Heart left ventricle (tissue), 13 donors: Measurements from ENCODE around the gene MTMR2.

ENCODE experiments used
- CTCF ChIP-seq, 12 donors: fragments of 200-600 bp; sonication (generic) in 4 of 12; IDR thresholded peaks; one replicate each; pipeline versions ENCODE4 v1.5.0 to v1.8.0; 2018 to 2022; ENCODE audit warnings: antibody characterized with exemption in 12 of 12, mild to moderate bottlenecking in 5 of 12
- POLR2A ChIP-seq, 2 donors: fragments of 450-650 bp; IDR thresholded peaks; one replicate each; pipeline ENCODE4 v1.6.1; 2017; ENCODE audit warnings: antibody characterized with exemption in 2 of 2, mild to moderate bottlenecking in 2 of 2, moderate library complexity in 2 of 2
- donor health status: ischemic (EF 13 %, LVEDD 7.1; RV severe dilation, severe dysfunction).
- donor health status: DM: no; HTN: yes; CAD: no.
- donor health status: DM: no; HTN: no; CAD: no.
- donor health status: ischemic (EF 25% LVEDD 6.9; RV normal size, moderate dysfunction).
- donor health status: ischemic (EF 25% LVEDD 5.7; RV mildly dilated, moderate dysfunction).
- donor health status: ischemic (EF 35%, LVEDD 5.7; RV mildly dilated, moderate dysfunction).
- donor health status: nonischemic (EF 11% LVEDD 7.7; RV severe dilation, severe dysfunction).
- donor health status: DM: yes; HTN: yes; CAD: no.
- donor health status: PGD.
- donor health status: ischemic (EF 29% LVEDD 5.4; RV normal size, mild dysfunction).
- donor health status: nonischemic (EF 23%, LVEDD 6.1; RV moderate dilation, normal function).

GRCh38 chr11:95803973-95804372, 119.9 kb downstream of the MTMR2 start:
- no peak for TF ChIP-seq POLR2A (IDR thresholded peaks at IDR 0.05)
- no peak for TF ChIP-seq CTCF (IDR thresholded peaks at IDR 0.05)
